HG03558 (cell line): ENCODE results near the gene TBCCD1.

Experiments
- ATAC-seq: cut with Tn5 transposase; IDR thresholded peaks from one replicate; pipeline ENCODE4 v1.9.1; 2021; ENCODE audit warnings: moderate number of reproducible peaks; ENCODE audit not compliant: unreplicated experiment; ENCODE audit errors: extremely low read depth

TBCCD1 gene

DNA sequence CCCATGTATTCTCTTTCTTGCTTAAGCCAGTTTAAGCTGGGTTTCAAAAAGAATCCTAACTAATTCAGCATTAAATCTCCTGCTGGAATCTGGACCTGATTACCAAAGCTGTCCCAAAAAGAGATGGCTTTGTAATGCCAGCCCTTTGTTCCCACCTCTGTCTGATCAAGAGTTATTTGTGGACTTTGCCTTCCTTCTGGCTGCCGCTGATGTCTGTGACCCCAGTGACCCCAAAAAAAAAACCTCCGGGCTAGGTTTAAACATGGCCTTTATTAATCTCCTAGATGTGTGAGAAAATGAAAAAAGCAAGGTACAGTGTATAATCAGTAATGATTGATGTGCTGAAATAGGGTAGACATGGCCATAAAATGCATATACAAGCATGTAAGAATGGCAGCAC, 43.7 kb downstream of the TBCCD1 start:
- ATAC-seq: no peak

DNA sequence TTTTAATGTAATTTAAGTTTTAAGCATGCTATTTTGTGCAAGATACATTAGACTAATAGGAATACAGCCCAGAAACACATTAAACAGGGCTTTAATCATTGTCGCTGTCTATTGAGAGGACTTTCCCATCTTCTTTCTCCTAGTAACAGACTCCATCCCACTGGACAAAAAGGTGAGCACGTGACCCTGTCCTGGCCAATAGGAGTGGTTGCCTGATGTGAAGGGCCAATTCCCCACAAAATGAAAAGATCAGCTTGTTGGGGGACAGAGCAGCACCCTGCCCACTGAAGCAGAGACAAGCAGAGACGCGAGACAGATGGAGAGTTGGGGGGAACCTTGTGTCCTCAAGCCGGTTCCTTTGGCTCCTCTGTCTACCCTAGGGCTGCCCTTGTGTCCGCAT, 44.1 kb downstream of the TBCCD1 start:
- ATAC-seq: no peak

DNA sequence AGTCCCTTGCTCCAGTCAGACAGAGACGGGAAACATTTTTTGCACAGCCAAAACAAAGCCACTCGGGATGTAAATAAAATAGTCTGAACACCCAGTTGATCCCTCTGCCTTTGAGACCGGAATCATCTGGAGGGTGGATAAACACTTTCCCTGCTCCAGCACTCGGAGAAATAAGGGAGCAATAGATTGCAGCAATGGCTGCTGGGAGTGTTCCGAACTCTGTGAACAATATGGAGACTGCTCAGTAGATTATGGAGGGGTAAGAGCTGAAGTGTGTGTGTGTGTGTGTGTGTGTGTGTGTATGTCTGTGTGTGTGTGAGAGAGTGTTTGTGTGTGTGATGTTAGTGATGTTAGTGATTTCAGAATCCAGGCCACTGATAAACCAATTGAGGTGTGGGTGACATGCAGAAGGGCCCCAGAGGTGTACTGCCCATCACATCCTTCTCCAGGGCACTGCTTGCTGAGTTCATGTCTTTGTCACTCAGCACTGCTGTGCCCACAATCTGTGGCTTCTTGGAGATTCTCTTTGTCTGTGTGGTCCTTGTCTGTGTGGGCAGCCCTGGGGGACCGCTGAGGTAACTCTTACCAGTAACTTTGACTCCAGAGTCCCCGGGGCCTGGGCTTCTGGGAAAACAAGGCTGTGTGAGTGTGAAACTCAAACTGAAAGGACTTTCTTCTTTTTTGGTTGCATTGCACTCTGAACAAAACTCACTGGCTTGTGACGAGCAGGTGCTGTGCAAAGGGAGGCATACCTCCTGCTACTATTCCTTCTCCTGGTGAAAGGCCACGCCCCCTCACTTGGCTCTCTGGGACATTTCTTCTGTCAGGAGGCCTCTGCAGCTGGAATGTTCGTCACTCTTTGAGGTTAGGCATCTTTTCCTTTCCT, 45.9 kb downstream of the TBCCD1 start:
- peak; percentile 41 for ATAC-seq

DNA sequence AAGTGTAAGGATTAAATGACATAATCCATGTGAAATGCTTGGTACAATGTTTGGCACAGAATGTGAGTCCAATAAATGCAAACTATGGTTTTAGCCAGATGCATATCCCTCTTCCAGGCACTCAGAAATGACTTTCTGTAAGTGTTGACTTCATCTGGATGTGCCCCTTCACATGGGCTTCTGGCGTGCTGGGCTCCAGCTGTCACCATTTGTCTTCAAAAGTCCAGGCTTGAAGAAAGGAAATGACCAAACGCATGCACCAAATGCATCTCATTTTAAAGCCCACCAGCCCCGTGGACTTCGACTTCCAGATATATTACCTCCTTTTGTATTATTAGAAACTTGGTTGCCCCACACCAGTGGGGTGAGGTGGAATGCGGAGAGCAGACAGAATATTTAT, 46.7 kb downstream of the TBCCD1 start:
- no peak for ATAC-seq

DNA sequence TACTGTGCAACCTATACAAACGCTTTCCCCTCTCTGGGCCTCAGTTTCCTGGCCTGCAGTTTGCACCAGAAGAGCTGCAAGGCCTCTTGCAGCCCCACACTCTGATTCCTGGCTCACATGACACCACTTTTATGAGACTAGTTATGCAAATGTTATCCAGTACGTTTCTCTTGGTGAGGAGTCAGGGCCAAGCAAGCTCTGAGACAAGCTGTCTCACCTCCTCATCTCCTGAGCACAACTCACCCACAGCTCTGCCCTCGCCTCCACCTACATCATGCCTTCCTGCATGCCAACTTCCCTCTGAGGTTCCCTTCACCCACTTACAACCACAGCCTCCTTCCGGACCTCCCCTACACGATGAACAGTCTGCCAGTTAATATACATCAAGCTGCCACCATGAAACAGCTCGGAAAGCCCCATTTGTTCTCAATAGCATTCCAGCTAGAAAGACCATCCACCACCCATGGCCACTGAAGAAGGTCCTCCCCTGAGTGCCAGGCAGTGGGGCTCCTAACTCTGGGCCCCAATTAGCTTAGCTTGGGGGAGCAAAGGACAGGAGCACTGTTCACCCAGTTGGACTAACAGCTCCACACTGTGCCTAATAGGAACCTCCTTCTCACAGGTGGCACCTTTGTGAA, 48.0 kb downstream of the TBCCD1 start:
- ATAC-seq: no peak

DNA sequence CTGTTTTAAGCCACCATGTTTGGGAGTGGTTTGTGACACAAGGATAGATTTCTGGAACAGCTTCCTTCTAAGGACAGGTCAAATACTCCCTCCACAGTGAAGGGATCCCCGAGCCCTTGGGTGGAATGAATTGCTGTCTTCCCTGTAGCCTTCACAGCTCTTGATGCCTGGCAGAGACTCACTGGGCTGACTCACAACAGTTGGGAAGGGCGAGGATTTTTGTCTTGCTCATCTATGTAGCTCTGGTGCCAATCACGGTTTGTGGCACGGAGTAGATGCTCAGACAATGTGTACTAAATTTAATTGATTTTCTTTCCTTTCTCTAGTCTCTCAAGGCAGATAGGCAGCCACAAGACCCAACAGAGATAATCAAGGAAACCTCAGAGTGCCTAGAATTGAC, 49.9 kb downstream of the TBCCD1 start:
- no peak for ATAC-seq

DNA sequence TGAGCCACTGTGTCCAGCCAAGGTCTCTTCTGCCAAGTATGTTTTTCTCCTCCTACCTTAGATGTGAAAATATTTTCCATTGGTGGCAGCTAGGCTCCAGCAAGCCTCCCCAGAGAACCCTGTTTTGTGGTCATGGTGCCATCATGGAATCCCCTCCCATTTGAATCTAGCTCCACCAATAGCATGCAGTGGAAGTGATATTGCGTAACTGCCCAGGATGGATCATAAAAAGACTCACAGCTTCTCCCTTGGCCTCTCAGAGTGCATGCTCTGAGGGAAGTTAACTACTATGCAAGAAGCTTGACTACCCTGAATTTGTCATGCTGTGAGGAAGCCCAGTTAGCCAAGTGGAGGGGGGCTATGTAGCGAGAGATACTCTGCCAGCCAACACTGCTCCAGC, 50.5 kb downstream of the TBCCD1 start:
- no peak for ATAC-seq

DNA sequence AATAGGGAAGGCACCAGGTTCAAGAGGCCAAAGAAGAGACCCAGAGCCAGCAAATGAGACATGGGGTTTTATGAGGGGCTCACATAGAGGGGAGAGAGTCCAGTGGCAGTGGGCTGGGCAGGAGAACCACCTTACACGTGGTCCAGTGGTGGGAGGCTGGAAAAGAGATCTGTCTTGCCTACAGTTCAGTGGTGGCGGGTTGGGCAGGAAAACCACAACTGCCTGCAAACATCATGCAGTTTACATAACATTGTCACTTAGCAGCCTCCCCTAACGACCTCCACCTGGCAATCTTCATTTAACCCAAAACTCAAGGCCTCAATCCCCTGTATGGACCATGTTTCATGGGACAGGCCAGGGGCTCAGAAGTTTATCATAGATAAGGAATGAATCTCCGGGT, 52.0 kb downstream of the TBCCD1 start:
- ATAC-seq: no peak

DNA sequence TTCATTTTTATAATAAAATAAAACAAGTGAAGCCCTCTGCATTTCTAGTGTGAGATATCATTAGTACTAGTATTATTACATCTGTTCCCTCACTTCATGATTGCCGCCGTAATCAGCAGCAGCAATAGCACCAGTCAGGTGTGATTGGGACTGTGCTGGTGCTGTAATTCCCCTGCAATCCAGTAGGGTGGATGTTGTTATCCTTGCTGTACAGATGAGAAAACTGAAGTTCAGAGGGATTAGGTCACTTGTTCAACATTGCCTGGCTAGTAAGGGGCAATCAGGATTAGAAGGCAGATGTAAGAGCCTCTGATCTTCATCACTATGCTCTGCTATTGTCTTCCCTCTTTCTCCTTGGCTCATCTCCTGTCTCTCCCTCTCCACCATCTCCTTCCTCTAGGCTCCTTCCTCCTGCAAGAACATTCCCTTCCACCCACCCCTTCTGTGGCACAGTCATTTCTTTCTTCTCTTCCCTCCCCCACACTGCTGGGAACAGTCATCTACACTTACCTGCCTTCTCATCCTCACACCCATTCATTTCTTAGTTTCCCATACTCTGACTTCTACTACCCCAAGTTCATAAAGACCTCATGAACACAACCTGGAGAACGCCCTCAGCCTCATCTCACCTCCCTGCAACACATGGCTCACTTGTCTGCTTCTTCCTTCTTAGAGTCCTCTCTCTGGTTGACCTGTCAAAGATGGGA, 52.7 kb downstream of the TBCCD1 start:
- ATAC-seq: no peak

DNA sequence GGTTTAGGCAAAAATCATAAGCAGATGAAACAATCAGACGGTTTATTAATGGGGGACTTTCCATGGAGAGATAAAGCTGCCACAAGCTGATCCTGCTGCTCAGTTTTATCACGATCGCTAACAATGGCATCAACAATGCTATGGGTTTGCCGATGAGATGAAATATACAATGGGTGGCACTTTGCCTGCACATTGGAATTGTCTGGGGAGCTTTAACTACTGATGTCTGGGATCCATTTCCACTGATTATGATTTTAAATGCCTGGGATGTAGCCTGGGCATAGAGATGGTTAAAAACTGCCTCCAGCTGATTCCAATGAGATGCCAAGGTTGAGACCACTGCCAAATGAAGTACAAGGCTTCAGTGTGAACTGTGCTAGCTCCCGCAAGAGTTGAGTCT, 53.8 kb downstream of the TBCCD1 start:
- no peak for ATAC-seq

DNA sequence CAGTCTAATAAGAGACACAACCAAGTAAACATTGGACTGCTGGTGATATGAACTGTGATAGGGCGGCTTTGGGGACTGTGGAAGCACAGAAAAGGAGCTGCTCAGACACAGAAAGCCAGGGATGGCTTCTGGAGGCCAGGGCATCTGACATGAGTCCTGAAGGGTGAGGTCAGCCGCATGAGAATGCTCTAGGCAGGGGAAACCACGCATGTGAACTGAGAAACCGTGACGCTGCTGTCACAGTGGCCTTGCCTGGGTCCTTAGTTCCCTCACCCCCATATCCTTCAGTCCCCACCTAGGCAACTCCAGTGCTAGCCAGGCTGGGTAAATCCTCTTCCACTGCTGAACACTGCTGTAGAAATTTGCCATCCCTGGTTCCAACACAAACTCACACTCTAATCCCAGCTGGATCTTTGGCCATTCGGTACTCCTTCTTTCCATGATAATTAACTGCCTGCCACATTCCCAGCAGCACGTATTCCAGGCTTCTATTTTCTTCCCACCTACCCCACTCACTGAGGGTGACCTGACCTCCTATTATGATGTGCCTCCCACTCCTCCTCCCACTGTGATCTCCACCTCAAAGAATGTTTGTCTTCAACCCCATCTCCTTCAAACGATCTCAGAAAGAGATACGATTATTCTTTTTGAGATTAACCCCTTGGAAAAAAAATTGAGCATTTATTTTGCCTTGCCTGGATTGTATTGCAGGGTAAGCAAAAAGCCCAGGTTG, 54.4 kb downstream of the TBCCD1 start:
- ATAC-seq: no peak

DNA sequence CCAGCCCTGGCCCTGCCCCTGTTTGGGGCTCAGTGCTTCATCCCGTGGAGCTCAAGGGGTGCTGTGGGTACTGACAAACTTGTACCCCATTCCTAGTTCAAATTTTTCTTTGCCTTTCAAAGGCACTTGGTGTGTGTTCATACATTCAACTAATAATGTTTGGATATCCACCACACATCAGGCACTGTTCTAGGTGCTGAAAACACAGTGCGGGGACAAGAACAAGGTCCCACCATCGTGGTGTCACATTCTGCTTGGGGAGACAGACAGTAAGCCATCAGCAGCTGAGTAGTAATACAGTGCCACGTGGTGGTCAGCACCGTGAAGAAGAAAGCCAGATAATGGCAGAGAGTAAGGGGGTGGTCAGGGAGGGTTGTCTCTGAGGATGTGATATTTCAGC, 55.4 kb downstream of the TBCCD1 start:
- no peak for ATAC-seq

DNA sequence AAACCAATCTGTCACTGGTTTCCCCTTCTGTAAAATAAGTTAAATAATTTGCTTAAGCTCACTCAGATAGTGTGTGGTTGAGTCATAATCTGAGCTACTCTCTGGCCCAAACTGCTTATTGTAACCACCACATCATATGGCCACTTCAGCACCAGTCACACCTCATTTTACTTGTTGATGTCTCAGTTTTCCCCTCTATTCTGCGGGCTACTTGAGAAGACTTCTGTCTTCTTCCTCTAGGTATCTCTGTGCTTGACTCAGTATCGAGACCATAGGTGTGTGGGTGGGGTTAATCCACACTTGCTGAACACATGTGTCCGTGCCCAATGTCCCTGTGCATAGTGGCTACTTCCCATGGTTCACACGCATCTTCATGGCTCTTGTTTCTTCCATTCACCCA, 55.9 kb downstream of the TBCCD1 start:
- ATAC-seq: peak; percentile 80

DNA sequence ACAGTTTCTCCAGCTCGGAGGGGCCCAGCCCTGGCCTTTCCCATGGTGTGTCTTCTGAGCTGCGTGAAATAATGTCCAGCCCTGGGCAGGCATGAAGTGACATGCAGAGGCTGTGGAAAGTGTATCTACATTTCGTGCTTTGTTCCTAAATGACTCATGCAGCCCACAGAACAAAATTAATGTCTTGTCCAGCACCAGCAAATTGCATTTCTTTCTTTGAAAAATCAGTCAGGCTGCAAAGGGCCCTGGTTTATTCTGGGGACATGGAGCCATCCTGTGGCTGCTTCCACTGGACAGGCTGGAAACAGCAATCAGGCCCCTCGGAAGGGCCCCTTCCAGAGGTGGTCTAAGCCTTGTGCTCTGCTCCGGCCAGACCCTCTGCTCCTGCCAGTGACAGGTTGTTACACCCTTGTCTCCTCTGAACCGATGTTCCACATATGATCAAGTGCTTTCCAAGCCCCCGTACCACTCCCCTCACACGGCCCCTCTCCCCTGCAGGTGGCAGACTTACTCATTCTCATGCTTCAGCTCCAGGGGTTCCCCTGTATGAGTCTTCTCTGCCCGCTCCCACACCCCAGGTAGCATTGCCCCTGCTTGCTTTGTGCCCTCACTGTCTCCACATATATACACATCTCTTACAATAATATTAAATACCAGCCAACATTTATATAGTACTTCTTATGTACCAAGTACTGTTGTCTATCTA, 56.6 kb downstream of the TBCCD1 start:
- no peak for ATAC-seq

DNA sequence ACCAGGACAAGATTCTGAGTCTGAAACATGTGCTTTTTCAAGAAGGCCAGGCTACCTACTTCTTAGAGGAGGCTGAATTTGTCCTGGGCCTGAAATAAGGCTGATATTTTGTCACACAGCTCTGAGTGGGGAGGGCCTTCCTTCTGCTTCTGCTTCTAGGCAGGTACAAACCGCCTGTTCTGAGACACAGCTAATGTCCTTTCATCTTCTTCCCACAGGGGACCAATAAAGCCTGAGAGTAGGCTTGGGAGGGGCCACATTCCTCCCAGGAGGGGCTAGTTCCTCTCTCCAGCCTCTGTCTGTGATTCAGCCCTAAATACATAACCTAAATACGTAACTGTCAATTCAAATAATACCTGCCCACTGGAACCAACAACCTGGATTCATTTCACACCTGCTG, 57.7 kb downstream of the TBCCD1 start:
- no peak for ATAC-seq

DNA sequence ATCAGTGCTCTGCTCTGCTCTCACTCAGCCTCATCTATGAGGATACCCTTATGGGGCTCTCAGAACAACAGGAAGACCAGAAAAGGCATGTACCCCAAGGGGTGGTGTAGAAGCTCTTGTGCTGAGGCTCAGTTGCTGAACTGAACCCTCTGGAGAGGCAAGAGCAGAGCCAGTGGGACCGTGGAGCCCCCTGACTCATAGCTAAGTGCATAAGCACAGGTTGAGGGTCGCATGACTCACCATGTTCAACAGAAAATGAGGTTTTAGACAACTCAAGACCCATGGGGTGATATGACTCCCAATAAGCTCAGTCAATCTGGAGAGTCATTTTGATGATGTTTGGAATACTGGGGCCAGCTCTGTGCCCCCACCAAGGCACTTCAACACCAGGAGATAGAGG, 60.3 kb downstream of the TBCCD1 start:
- no peak for ATAC-seq

DNA sequence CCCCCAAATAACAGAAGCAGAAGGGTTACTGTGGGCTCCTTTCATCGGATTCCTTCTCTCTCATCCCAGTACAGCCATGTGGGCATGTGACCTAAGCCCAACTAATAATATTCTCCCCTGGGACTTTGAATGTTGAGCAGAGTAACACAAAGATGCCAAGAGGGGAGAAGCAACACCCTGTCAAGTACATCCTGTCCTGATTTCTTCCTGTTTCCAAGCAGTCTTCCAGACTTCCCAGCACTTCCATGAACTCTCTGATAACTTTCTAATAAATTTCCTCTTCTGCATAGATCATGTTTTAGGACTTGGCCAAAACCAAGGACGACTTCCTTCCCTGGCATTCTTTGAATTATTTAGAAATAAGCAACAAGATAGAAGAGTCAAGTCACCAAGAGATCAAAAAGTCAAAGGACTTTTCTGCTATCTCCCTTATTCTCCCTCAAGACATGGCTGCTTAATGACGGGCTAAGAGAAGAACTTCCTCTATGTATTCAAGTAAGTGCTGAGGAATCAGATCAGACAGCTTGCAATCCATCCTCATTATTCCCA, 60.9 kb downstream of the TBCCD1 start:
- no peak for ATAC-seq

DNA sequence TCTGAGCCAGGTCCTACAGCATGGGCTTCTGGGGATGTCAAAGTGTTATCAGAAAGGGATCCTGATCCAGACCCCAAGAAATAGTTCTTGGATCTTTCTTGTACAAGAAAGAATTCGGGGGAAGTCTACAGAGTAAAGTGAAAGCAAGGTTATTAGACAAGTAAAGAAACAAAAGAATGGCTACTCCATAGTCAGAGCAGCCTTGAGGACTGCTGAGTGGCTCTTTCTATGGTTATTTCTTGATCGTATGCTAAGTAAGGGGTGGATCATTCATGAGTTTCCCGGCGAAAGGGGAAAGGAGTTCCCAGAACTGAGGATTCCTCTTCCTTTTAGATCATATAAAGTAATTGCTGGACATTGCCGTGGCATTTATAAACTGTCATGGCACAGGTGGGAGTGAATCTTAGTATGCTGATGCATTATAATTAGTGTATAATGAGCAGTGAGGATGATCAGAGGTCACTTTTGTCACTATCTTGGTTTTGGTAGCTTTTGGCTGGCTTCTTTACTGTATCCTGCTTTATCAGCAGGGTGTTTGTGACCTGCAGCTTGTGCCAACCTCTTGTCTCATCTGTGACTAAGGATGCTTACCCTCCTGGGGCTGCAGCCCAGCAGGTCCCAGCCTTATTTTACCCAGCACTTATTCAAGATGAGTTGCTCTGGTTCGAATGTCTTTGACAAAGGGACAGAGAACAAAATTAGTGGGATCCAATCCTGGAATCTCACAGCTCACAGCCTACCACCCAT, 64.0 kb downstream of the TBCCD1 start:
- ATAC-seq: no peak
